C4-2B (cell line): ENCODE data around the gene KIR2DL4.
"Not testable (repeated sequence)": the region's sequence is repeated elsewhere in the genome, so short reads cannot be mapped to it uniquely, and the experiment has no call there.

Source experiments
- ZFX ChIP-seq: fragments of 450-650 bp; IDR thresholded peaks from 2 replicates; pipeline ENCODE4 v1.6.1; 2017
- TF ChIP-seq, protein P1 (sequence below): fragments of 450-650 bp; conservative IDR thresholded peaks from 2 replicates; pipeline ENCODE4 v1.5.1; 2017; ENCODE audit warnings: mild to moderate bottlenecking

DNA sequence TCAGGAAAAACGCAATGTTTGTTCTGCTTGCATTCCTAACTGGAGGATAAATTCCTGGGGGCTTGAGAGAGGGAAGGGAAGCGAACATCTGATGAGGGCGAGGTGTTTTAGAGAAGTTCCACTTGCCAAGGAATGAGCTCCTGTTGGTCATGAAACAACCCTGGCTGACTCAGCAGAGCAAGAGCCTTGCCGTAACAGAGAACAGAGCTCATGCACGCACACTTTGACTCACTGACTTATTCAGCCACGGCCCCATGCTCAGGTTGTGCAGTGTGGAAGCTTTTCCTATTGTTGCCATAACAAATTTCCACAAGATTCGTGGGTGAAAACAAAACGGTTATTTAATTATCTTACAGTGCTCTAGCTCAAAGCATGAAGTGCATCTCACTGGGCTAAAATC, 39.8 kb downstream of the KIR2DL4 start:
- TF ChIP-seq, protein P1, sequence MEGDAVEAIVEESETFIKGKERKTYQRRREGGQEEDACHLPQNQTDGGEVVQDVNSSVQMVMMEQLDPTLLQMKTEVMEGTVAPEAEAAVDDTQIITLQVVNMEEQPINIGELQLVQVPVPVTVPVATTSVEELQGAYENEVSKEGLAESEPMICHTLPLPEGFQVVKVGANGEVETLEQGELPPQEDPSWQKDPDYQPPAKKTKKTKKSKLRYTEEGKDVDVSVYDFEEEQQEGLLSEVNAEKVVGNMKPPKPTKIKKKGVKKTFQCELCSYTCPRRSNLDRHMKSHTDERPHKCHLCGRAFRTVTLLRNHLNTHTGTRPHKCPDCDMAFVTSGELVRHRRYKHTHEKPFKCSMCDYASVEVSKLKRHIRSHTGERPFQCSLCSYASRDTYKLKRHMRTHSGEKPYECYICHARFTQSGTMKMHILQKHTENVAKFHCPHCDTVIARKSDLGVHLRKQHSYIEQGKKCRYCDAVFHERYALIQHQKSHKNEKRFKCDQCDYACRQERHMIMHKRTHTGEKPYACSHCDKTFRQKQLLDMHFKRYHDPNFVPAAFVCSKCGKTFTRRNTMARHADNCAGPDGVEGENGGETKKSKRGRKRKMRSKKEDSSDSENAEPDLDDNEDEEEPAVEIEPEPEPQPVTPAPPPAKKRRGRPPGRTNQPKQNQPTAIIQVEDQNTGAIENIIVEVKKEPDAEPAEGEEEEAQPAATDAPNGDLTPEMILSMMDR = not testable (repeated sequence)
- not testable (repeated sequence) for TF ChIP-seq ZFX
